T-helper 2 cell treated with Interferon-gamma antibody and Interleukin-4, amounts not matched to agents 100 ng/mL and 5 ng/mL, for 36 hours (primary cell): Measurements from ENCODE around the gene GNGT2. TPM values are rescaled to one million over a fixed set of nuclear protein-coding genes. Genes with fewer than 3 reads are reported as not detected.

Experiments
- intact Hi-C: fragments of 100-400 bp; cut with micrococcal nuclease; formaldehyde crosslinking; loops from one replicate; pipeline ENCODE4 v1.15.1; 2023
- total RNA-seq: library from RNA; stranded (reverse); gene quantifications from 2 replicates; pipeline ENCODE4 v1.2.3, GENCODE V29; 2022

Gene GNGT2
- total RNA-seq, 1 donor from 2014 or later: 13.7 TPM

DNA sequence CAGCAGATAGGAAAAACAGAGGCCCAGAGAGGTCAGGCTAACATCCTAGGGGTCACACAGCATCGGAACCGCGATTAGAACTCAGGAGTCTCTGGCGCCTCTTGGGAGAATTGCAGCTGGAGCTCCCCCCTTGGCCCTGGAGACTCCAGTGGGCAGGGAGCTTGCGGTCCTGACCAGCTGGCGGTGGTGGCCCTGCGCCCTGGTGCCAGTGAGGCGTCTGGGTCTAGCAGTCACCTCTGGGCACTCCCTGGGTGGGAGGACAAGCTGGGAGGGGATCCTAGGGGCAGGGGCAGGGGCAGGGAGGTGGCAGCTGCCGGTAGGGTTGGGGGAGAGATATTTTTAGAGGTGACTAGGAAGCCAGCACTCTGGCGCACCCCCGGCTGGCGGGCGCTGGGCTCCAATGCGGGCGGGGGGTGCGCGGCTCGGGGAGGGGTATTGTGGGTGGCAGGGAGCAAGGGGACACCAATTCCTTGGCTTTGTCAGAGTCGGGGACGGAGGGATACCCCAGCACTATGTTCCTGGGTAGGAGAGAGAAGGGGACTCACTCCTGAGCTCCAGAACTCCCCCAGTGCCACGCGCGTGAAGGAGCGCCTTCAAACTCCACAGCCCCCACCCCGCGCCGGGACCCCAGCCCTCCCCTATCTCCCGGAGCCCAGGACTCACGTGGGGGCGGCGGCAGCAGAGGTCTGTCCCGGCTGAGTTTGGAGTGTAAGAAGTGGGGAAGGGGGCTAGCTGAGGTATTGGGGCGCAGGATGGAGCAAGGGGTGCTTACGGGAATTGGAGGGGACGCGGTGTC lies 19.6 kb upstream of the GNGT2 start:
- intact Hi-C loops: loop anchor here (2.0 kb wide), 1 partner anchor 37 kb away; no protein-coding TSS in a partner anchor

DNA sequence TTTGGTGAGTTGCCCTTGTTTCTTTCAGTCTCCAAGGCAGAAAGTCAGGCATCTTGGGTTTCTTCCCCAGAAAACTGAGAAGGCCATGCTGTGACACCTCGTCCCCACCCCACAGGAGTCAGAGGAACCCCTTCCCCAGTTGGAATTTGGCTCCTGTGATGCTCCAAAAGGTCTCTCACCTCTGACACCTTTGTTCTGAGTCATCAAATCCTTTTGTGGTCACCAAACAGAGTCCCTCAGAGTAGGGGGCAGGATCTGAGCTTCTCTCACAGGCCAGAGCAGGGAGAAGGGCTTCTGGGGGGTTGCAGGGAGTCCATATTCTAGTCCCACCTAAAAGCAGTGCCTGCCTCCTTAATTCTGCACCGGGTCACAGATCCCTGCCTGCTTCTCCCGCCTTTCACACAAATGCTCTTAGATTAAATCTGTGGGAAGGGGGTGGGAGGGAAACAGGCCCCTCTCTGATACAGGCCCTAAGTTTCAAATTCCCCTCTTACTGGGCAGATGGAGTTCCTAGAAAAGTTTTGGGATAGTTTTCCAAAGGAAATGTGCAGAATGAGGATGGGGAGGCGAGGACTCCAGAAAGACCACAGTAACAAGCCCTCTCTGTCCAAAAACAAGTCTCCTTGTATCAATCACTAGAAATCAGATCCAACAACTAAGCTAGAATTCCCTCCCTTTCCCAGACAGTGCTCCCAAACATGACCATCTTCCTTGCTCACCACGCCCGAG lies 18.9 kb upstream of the GNGT2 start:
- intact Hi-C loops: no loop called here

DNA sequence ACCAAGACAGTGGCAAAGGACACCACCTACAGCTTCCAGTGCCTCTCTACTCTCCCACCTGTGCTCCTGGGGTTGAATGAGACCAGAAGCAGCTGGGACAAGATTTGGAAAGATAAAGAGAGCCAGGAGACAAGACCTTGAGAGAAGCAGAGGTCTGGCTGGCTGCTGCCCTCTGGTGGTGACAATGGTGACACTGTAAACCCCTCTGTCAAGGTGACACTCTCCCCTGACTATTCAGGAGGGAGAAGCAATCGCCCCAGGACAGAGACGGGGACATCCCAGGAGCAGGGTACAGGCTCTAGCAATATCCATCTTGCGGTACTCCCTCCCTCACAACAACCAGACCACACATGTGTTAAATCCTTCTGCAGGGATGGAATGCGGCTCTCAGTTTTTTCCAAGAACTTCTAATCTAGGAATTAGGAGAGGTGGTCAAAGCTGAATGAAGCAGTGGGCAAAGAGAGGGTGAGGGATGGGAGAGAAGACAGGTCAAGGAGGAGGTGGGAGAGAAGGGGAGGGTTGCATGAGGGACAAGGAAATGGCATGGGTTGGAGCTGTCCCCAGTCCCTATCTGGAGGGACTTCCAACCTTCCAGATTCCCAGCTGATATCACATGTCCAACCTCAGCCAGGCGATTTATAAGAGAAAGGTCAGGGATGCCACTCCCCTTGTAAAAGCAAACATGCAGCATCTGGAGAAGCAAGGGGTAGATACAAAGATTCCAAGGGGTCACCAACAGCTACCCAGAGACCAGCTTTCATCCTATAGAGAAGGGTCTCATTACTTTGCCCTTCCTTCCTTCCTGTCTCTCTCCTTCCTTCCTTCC lies 17.3 kb upstream of the GNGT2 start:
- intact Hi-C loops: loop anchor here (1.0 kb wide), 1 partner anchor 47 kb away; no protein-coding TSS in a partner anchor

DNA sequence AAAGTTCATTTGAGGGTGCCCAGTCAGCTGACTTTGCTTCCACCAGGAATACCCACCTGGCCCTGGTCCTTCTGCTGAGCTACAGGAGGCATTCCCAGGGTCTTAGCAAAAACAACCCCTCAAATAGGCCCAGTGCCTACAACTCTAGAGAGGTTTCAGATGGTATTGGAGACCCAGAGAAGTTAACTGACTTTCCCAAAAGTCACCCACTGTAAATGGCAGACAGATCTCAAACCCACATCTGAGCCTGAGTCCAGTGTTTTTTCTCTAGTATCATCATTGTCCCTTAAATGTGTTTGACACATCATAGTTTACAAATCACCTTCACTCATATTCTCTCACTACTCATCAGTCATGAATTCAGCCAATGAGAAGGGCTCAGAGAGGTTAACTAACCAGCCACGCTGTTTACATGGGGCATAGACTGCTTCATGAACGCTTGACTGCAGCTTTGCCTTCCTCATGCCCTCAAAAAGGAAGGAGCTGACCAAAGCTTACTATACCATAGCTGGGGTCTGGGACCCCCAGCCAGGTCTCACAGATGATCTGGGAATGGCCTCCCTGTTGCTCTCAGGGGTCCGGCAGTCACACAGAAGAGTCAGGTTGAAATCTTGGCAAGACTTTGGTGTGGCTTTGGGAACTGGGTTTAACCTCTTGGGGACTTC lies 16.5 kb upstream of the GNGT2 start:
- intact Hi-C loops: loop anchor here (1.0 kb wide), 1 partner anchor 47 kb away; no protein-coding TSS in a partner anchor

DNA sequence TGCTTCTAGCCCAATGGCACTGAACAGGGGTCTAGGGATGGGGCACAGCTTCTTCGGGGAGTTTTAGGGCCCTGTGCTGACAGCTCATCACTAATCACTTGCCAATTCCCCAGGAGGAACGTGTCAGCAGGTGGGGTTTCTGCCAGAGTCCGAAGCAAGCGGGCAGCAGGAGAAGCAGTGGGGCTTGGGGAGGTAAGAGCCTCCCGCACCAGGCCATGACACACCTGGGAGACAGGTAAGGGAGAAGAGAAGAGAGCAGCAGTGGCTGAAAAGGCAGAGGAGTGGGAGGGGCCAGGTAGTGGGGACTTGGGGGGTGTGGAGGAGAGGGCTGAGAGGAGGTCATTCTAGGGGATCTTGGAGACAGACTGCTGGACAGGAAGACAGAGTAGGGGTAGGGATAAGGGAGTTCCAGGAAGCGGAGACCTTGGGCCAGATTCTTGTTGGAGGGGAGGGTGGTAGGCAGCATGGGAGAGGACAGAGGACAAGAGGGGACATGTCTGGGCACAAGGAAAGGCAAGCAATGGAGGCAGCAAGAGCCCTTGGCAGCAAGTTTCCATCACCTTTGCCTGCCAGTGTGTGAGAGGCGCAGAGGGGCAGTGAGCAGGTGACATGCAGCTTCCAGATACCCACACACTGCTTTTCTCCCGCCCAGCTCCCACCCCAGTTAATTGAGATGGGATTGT lies 15.3 kb upstream of the GNGT2 start:
- intact Hi-C loops: no loop called here

DNA sequence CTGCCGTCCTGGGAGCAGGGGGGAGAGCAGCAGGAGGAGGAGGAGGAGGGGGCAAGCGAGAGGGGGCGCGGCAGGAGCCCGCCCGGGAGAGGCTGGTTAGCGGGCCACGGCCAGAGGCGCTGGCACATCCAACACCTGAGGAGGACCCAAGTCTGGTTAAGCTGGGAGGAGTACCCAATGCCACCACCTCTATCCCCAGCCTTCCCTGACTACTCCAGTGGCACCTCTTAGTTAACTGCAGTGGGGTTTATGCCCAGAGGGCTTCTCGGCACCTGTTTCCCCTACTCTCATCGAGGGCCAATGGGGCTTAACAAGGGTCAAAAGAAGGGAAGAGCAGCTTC lies 14.6 kb upstream of the GNGT2 start:
- intact Hi-C loops: no loop called here

DNA sequence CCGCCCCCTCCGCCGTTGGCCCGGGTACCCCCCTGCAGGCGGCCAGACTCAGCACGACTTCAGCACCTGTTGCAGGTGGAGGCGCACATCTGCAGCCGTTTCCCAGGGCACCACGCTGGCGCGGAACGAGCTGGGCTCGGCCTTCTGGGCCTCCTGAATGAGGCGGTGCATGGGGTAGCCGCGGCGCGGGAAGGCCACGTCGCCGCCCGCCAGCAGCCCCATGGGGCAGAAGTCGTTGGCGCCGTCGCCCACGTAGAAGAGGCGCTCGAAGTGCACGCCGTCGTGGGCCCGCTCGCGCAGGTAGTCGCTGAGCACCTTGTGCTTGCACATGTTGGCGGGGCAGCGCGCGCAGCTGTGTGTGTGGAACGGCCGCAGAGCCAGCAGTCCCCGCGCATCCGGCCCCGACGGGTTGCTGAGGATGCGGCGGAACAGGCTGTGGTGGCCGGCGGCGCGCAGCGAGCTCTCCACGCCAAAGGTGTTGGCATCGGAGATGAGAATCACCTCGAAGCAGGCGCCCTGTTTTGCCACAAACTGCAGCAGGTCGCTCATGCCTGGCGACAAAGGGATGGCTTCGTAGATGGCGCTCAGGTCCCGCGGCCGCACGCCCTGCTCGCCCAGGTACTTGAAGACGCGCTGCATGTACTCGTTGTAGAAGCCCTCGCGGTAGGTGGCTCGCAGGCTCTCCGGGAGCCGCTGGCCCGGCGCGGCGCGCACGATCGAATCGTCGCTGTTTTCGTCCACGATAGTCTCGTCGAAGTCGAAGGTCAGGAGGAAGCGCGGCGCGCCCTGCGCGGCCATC lies 14.0 kb upstream of the GNGT2 start:
- intact Hi-C loops: no loop called here

DNA sequence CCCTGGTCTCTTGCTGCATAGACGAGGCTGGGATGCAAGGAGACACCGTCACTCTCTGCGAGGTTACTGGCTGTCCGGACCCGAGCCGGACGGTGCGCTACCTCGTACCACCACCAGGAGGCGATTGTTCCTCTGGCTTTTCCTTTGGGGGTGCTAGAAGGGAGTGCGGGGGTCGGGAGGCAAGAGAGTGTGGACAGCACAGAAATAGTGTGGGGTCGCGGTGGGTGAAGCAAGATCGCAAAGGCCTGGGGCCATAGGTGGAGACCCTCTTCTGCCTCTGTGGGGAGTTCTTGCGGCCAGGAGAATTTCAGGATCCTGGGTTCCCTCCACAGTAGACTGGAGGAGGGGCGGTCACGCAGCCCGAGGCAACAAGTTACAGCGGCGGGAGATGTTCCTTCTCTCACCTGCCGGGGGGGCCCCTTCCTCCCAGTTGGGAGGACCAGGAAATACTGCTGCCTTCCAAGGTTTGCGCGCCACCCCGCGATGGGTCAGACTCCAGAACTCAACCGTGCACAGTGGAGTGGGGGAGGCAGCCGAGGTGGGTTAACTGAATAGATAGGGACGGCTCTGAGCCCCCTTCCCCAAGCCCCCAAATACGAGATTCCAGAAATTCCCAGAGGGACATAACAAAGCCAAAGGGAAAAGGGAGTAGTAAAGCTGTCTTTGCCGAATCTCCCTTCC lies 13.3 kb upstream of the GNGT2 start:
- intact Hi-C loops: no loop called here

DNA sequence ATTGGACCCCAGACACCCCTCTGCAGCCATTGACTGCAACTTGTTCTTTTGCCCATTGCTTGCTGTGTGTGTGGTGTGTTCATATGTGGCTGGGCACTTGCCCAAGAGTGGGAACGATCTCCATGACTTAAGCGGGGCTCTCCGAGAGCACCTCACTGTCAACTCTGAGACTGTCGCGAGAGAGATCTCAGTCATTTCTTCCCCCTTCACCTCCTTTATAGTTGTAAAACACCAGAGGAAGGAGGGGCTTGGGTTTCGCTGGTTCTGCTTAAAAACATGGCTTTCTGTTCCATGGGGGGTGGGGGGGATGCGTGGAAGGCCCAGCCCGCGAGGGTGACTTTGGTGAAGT lies 12.8 kb upstream of the GNGT2 start:
- intact Hi-C loops: no loop called here

DNA sequence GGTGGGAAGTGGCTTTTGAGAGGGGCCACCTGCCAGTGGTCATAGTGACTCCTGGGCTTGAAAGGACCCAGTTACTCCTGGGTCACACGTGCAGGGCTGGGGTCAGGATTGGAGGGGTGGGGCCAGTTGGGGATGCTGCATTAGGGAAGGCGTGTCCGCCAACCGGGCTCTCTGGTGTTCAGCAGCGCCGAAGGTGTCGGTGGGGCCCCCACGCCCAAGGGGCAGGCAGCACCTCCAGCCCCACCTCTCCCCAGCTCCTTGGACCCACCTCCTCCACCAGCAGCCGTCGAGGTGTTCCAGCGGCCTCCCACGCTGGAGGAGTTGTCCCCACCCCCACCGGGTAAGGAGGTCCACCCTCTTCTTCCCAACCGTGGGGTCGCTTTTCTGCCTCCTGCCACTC lies 9.6 kb upstream of the GNGT2 start:
- intact Hi-C loops: loop anchor here (5.0 kb wide), 1 partner anchor 122 kb away; no protein-coding TSS in a partner anchor

DNA sequence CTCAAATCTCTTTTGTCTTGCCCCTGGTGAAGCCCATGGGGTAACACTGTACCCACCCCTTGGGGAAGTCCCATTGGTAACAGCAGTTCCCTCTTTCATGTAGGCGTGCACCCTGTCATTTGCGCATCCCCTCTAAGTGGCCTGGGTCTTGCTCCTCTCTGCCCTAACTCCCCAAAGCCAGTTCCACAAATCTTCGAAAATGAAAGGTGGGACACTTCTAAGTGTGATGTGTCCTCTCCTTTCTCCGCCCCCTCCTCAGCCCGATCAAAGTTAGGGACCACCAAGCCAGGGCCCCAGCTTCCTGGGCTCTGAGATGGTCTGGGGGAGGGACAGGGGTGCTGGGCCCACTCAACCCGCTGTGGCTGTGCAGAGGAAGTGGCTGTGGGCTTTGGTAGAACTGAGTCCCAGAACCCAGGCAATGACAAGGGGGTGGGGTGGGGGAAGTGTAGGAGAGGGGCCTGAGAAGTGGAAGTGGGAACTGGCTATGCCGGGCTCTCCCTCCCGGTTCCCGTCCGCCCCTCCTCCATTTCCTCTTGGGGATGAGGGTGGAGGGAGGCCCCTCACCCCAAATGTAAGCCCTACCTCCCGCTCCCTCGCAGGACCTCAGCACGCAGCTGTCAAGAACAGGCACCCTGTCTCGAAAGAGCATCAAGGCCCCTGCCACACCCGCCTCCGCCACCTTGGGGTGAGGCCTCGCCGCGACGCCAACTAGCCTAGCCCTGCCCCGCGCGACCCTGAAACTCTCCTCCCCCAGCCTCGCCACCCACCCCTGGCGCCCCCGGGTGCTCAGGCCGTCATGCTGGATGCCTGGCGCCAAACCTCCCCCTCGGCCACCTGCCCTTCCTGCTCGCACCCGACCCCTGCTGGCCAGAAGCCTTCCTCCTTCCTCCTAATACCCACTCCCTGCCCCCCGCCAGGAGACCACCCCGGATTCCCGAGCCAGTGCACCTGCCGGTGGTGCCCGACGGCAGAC lies 8.9 kb upstream of the GNGT2 start:
- intact Hi-C loops: loop anchor here (1.0 to 5.0 kb wide), 2 partner anchors 27 to 123 kb away; no protein-coding TSS in a partner anchor

DNA sequence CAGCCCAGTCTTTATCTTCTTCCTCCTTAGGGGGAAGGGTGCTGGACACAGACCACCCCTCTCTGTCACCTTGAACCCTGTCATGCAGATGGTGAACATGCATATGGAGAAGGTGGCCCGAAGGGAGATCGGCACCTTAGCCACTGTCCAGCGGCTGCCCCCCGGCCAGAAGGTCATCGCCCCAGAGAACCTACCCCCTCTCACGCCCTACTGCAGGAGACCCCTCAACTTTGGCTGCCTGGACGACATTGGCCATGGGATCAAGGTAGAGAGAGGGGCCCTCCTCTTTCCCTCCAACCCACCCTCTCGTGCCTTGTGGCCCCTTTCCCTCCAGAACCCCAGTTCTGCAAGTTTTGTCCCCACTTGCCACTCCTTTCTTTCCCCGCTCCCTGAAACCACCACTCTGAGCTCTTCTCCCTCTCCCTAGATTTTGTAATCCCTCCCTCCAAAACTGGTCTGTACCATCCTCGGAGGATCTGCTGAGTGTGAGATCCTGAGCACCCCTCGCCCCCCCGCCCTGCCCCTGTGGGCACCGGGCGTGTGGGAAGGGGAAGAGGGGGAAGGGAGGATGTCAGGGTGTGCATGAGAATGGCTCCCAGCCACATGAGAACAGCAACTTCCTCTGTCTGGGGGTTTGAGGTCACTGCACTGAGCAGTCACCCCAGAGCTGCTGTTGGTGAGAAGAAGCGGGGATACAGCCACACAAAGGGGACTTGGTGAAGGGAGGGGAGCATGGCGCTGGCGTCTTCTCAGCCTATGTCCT lies 7.5 kb upstream of the GNGT2 start:
- intact Hi-C loops: loop anchor here (1.0 to 5.0 kb wide), 2 partner anchors 26 to 124 kb away; no protein-coding TSS in a partner anchor

DNA sequence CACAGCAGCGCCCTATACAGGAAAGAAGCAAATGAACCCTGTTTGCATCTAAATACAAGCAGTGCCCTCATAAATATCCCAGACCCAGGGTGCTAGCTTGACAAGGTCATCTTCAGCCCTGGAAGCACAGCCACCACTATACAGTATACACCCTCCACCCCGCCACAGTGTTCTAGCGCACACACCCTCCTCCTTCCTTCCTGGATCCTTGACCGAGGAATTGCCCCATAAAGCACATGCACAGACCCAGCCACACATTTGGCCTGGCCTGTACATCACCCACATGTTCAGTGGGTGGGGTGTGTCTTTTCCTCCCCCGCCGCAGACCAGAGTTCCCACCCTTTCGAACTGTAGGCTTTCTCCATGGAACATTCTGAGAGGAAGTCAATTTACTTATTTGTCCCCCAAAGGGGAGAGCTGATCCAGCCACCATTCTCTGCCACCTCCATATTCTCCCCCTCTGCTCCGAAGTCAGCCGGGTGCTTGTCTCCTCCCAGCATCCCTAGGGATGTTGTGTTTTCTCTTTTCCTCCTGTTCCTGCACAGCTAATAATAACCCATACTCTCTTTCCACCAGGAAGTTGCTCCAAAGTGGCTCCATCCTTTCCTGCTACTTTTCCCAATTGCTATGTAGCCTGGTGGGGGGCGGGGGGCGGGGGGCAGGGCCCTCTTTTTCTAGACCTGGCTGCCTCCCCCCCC lies 6.7 kb upstream of the GNGT2 start:
- intact Hi-C loops: loop anchor here (5.0 kb wide), 1 partner anchor 125 kb away; no protein-coding TSS in a partner anchor

DNA sequence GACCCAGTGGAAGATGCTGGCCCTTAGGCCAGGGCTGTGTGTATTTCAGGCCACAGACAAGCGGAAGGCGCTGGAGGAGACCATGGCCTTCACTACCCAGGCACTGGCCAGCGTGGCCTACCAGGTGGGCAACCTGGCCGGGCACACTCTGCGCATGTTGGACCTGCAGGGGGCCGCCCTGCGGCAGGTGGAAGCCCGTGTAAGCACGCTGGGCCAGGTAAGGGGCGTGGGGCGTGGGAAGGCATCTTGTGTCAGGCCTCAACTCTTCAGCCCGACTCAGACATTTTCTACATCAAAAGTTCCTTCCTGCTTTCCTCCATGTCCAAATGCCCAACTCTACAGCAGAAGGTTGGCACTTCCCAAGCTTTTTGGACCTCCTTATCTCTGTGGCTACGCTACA lies 6.1 kb upstream of the GNGT2 start:
- intact Hi-C loops: loop anchor here (5.0 kb wide), 1 partner anchor 126 kb away; no protein-coding TSS in a partner anchor

DNA sequence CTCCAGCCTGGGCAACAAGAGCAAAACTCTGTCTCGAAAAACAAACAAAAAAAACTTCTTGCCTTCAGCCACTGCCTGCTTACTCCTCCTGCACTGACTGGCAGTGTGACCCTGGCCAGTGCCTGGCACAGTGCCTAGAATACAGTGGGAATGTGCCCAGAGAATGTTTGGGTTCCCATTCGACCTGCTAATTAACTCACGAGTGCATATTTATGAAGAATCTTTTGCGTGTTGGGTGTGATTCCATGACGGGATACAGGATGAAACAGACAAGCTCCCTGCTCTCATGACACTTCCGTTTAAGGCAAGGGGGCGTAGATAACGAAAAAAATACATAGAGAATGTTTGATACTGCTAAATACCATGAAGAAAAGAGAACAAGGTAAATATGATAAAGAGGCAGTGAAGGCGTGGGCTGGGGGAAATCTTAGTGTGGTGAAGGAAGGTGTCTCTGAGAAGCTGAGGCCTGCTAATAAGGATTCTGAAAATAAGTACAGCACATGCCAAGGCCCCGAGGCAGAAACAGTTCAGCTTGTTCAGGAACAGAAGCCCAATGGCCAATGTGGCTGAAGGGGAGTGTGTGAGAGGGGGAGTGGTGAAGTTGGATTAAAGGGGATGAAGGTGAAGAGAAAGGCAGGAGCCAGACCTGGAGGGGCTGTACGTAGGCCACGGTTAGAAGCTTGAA lies 4.4 kb upstream of the GNGT2 start:
- intact Hi-C loops: loop anchor here (5.0 kb wide), 1 partner anchor 127 kb away; no protein-coding TSS in a partner anchor

DNA sequence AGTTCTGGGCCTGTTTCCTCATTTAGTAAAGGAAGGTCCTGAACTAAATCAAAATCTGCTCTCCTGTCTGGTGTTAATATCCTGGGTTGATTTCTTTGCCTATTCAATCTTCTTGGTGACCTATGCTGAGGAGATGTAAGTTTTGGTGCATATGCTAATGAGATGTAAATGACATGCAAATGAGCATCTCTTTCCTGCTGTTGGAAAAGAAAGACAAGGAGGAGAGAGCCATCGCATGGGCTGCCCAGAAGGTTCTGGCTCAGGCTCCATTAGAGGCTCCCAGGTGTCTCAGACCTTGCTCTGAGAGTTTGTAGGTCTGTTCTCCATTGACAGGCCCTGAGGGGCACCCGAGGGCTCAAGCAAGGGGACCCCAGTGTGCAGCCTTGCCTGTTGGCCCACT lies 3.5 kb upstream of the GNGT2 start:
- intact Hi-C loops: no loop called here
